Natural killer cell (primary cell): ENCODE data around the gene MGMT. TPM values are rescaled to one million over a fixed set of nuclear protein-coding genes. Genes with fewer than 3 reads are reported as not detected.

ENCODE experiments used
- ATAC-seq, 3 donors: fragments of 150-1000 bp in 2 of 3; fragments of 200-7000 bp in 1 of 3; cut with Tn5 transposase; 1 replicate in 1 of 3; 2 replicates in 2 of 3; pipeline ENCODE4 v1.10.0; 2021; ENCODE audit warnings: mild to moderate bottlenecking in 2 of 3, moderate library complexity in 2 of 3
- DNase-seq, 2 donors: peaks; one replicate each; pipeline versions ENCODE4 v3.0.0 to v3.0.0-alpha.2; 2013 to 2021; ENCODE audit warnings: mixed read lengths in 1 of 2
- H3K27ac ChIP-seq: one replicate; pipeline ENCODE4 v1.5.1; 2013; ENCODE audit warnings: mild to moderate bottlenecking, low read length
- H3K27me3 ChIP-seq: one replicate; pipeline ENCODE4 v1.6.1; 2013; ENCODE audit warnings: low read length; ENCODE audit not compliant: control insufficient read depth, insufficient read depth
- H3K36me3 ChIP-seq: one replicate; pipeline ENCODE4 v1.6.1; 2013; ENCODE audit warnings: low read length; ENCODE audit not compliant: control insufficient read depth, insufficient read depth
- H3K4me1 ChIP-seq: one replicate; pipeline ENCODE4 v1.6.1; 2013; ENCODE audit warnings: low read length; ENCODE audit not compliant: control insufficient read depth, insufficient read depth
- H3K4me3 ChIP-seq: one replicate; pipeline ENCODE4 v1.5.1; 2013; ENCODE audit warnings: low read length
- H3K9me3 ChIP-seq: one replicate; pipeline ENCODE4 v1.6.1; 2013; ENCODE audit warnings: low read length; ENCODE audit not compliant: control insufficient read depth, insufficient read depth
- H3K27ac Mint-ChIP-seq, 2 donors: one replicate each; pipeline ENCODE4 v1.8.0; 2022; ENCODE audit warnings: mild to moderate bottlenecking in 2 of 2, mixed read lengths in 2 of 2, moderate library complexity in 1 of 2
- H3K27me3 Mint-ChIP-seq, 2 donors: one replicate each; pipeline ENCODE4 v1.8.0; 2022; ENCODE audit warnings: low read depth in 2 of 2, mixed read lengths in 2 of 2
- H3K36me3 Mint-ChIP-seq: one replicate; pipeline ENCODE4 v1.8.0; 2022; ENCODE audit warnings: mixed read lengths
- H3K4me1 Mint-ChIP-seq, 2 donors: one replicate each; pipeline ENCODE4 v1.8.0; 2022; ENCODE audit warnings: mixed read lengths in 2 of 2
- H3K4me3 Mint-ChIP-seq: one replicate; pipeline ENCODE4 v1.8.0; 2022; ENCODE audit warnings: mild to moderate bottlenecking, moderate library complexity, mixed read lengths
- H3K9me3 Mint-ChIP-seq, 2 donors: one replicate each; pipeline ENCODE4 v1.8.0; 2022; ENCODE audit warnings: mixed read lengths in 2 of 2
- CTCF ChIP-seq: fragments of 200-600 bp; IDR thresholded peaks from one replicate; pipeline ENCODE4 v1.8.0; 2022; ENCODE audit warnings: antibody characterized with exemption
- WGBS: methylation state at CpG from one replicate; pipeline ENCODE4 v1.1.7; 2013; ENCODE audit warnings: missing lambda C conversion rate; ENCODE audit not compliant: insufficient coverage; 5-methylcytosine and 5-hydroxymethylcytosine counted together
- intact Hi-C: fragments of 100-400 bp; cut with micrococcal nuclease; formaldehyde crosslinking; loops from one replicate; pipeline ENCODE4 v1.14.2; 2022
- total RNA-seq, 4 donors: library from RNA; stranded (reverse); fragments of 120-200 nt in 1 of 4; gene quantifications; one replicate each; pipeline versions ENCODE4 v1.2.3 to v1.2.4, GENCODE V29; 2013 to 2022

MGMT gene
- total RNA-seq, 3 donors from 2014 or later (not counting 1 experiment from before 2014, with no cell fraction given): 16.5 to 19.7 (median 18.8) TPM

GRCh38 chr10:129719889-129720590 is 253.0 kb downstream of the MGMT start:
- no peaks in the 10 kb centered on the region for H3K27me3 Mint-ChIP-seq
- Histone ChIP-seq H3K4me1 (no peaks in the 10 kb centered on the region), H3K27me3 (no peaks in the 10 kb centered on the region), H3K27ac (no peak overlapping the region), H3K36me3 (no peaks in the 10 kb centered on the region), H3K9me3 (peaks cover 7% of the 10 kb centered on the region), H3K4me3 (no peak overlapping the region)
- no peak overlapping the region for H3K27ac Mint-ChIP-seq
- ATAC-seq: no peak
- WGBS: 93% methylated on average over 12 of the region's 12 CpGs
- peaks cover 0 to 4% of the 10 kb centered on the region in 2 donors for H3K9me3 Mint-ChIP-seq
- peaks cover 15% of the 10 kb centered on the region for H3K36me3 Mint-ChIP-seq
- intact Hi-C loops: no loop called here
- TF ChIP-seq CTCF: no peak
- no peaks in the 10 kb centered on the region for H3K4me1 Mint-ChIP-seq
- DNase-seq: no peak
- no peak overlapping the region for H3K4me3 Mint-ChIP-seq

DNA sequence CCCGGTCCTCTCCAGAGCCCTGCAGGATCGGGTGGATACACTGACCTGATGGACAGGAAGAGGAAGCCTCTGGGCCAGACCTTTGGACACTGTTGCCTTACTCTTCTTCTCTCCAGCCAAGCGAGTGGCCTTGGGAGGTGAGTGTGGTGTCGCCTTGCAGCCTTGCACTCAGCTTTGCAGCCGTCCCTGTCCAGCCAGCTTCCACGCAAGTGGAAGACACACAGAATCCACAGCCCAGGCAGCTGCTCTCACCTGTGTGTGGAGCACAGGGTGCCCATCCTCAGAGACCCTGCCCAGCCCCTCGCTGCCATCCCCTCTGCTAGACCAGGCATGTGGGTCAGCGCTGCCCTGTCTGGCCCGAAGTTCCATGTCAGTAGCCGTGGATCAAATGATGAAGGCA is 258.0 kb downstream of the MGMT start:
- no peak for DNase-seq
- H3K36me3 Mint-ChIP-seq: peaks cover 15% of the 10 kb centered on the region
- peaks cover 0 to 4% of the 10 kb centered on the region in 2 donors for H3K9me3 Mint-ChIP-seq
- no peaks in the 10 kb centered on the region for H3K4me1 ChIP-seq
- WGBS: 93% methylated on average over 10 of the region's 10 CpGs
- no peaks in the 10 kb centered on the region for H3K4me1 Mint-ChIP-seq
- no peaks in the 10 kb centered on the region for H3K27me3 ChIP-seq
- intact Hi-C loops: no loop called here
- peaks cover 13% of the 10 kb centered on the region for H3K9me3 ChIP-seq
- H3K36me3 ChIP-seq: no peaks in the 10 kb centered on the region
- H3K27me3 Mint-ChIP-seq: no peaks in the 10 kb centered on the region
- TF ChIP-seq CTCF: no peak
- no peak overlapping the region for H3K27ac ChIP-seq
- H3K4me3 ChIP-seq: no peak overlapping the region
- no peak overlapping the region for H3K4me3 Mint-ChIP-seq
- no peak overlapping the region for H3K27ac Mint-ChIP-seq
- ATAC-seq: no peak

DNA sequence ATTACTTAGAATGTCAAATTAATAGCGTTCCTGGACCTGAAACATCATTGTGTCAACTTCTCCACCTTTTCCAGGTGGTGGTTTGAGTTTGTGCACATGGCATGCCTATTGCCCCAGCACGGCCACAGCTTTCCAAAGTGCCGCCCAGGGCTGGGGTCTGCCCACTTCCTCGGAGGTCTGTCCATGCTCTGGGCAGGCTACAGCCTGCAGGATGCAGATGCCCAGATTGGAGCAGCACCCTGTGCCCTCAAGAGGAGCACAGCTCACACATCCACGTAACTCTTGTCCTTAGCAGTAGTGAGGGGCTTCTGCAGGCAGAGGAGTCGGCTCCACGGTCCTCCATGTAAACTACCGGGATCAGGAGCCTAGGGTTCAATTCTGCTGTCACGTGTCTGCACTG is 258.4 kb downstream of the MGMT start:
- Mint-ChIP-seq H3K9me3 (peaks cover 0 to 4% of the 10 kb centered on the region in 2 donors), H3K27ac (no peak overlapping the region), H3K4me3 (no peak overlapping the region), H3K4me1 (no peaks in the 10 kb centered on the region), H3K27me3 (no peaks in the 10 kb centered on the region), H3K36me3 (peaks cover 15% of the 10 kb centered on the region)
- 96% methylated on average over 9 of the region's 9 CpGs for WGBS
- Histone ChIP-seq H3K36me3 (no peaks in the 10 kb centered on the region), H3K4me3 (no peak overlapping the region), H3K9me3 (peaks cover 9% of the 10 kb centered on the region), H3K4me1 (no peaks in the 10 kb centered on the region), H3K27me3 (no peaks in the 10 kb centered on the region), H3K27ac (no peak overlapping the region)
- ATAC-seq (no peak), DNase-seq (no peak)
- TF ChIP-seq CTCF: no peak
- intact Hi-C loops: no loop called here
